B cell (primary cell): ENCODE results near the gene BACE1-AS. TPM values are rescaled to one million over a fixed set of nuclear protein-coding genes. Genes with fewer than 3 reads are reported as not detected.

ENCODE experiments used
- ATAC-seq: fragments of 200-7000 bp; cut with Tn5 transposase; one replicate; pipeline ENCODE4 v1.10.0; 2021; ENCODE audit warnings: low read depth, mild to moderate bottlenecking, moderate number of reproducible peaks, moderate library complexity
- CTCF ChIA-PET: fragments of 350-600 bp; sonication (Branson Sonifier 250); formaldehyde crosslinking; loops from one replicate; lab custom pipeline; 2021; ENCODE audit warnings: antibody characterized with exemption, inconsistent platforms; lab: Charles Lee
- POLR2A ChIA-PET: fragments of 350-600 bp; sonication (Branson Sonifier 250); formaldehyde crosslinking; loops from one replicate; lab custom pipeline; 2021; ENCODE audit warnings: antibody characterized with exemption; lab: Charles Lee
- DNase-seq: peaks from one replicate; pipeline ENCODE4 v3.0.0; 2013
- H2AFZ ChIP-seq: 2 replicates; pipeline ENCODE4 v1.6.1; 2012; ENCODE audit warnings: mild to moderate bottlenecking, low read depth, low read length; ENCODE audit not compliant: insufficient read depth, poor library complexity, severe bottlenecking
- H3K27ac ChIP-seq, 2 donors: 1 replicate in 1 of 2; 2 replicates in 1 of 2; pipeline ENCODE4 v1.5.1; 2012 to 2013; ENCODE audit warnings: low read length in 2 of 2, mild to moderate bottlenecking in 2 of 2, moderate library complexity in 1 of 2
- H3K27me3 ChIP-seq, 4 experiments: fragments of 200-600 bp in 1 of 4; sonication (generic) in 1 of 4; replicated peaks in 1 of 4; 1 replicate in 2 of 4; 2 replicates in 2 of 4; pipeline versions ENCODE4 v1.6.1 to v1.7.0; 2013 to 2016; ENCODE audit warnings: low read length in 3 of 4, mild to moderate bottlenecking in 2 of 4, mixed read lengths in 1 of 4, moderate library complexity in 1 of 4; ENCODE audit not compliant: insufficient read depth in 4 of 4, control insufficient read depth in 3 of 4; ENCODE audit errors: control extremely low read depth in 1 of 4
- H3K36me3 ChIP-seq, 2 experiments: replicated peaks in 1 of 2; 1 replicate in 1 of 2; 2 replicates in 1 of 2; pipeline versions ENCODE4 v1.6.1 to v1.7.1; 2013; ENCODE audit warnings: low read length in 1 of 2; ENCODE audit not compliant: insufficient read depth in 2 of 2, control insufficient read depth in 1 of 2; ENCODE audit errors: control extremely low read depth in 1 of 2, extremely low read depth in 1 of 2
- H3K4me1 ChIP-seq, 2 donors: fragments of 200-600 bp in 1 of 2; sonication (generic) in 1 of 2; 1 replicate in 1 of 2; 2 replicates in 1 of 2; pipeline versions ENCODE4 v1.5.1 to v1.6.1; 2013 to 2017; ENCODE audit warnings: low read length in 2 of 2; ENCODE audit not compliant: control insufficient read depth in 2 of 2, insufficient read depth in 2 of 2
- H3K4me2 ChIP-seq: replicated peaks from 2 replicates; pipeline ENCODE3; 2012; ENCODE audit warnings: mild to moderate bottlenecking, low read depth, low read length; ENCODE audit not compliant: poor library complexity, severe bottlenecking
- H3K4me3 ChIP-seq, 5 experiments: fragments of 200-600 bp in 1 of 5; sonication (generic) in 1 of 5; 1 replicate in 3 of 5; 2 replicates in 2 of 5; pipeline versions ENCODE4 v1.5.1 to v1.7.0; 2011 to 2016; ENCODE audit warnings: low read length in 4 of 5, mild to moderate bottlenecking in 4 of 5, low read depth in 2 of 5, control low read depth in 1 of 5, moderate library complexity in 1 of 5; ENCODE audit not compliant: insufficient read depth in 1 of 5; ENCODE audit errors: control extremely low read depth in 1 of 5, extremely low read depth in 1 of 5
- H3K79me2 ChIP-seq: fragments of 200-600 bp; sonication (generic); one replicate; pipeline ENCODE4 v1.6.0; 2016; ENCODE audit warnings: low read length; ENCODE audit not compliant: control insufficient read depth, insufficient read depth
- H3K9ac ChIP-seq: fragments of 200-600 bp; sonication (generic); 2 replicates; pipeline ENCODE4 v1.6.1; 2017; ENCODE audit warnings: mild to moderate bottlenecking, low read length, moderate library complexity
- H3K9me3 ChIP-seq, 3 donors: one replicate each; pipeline versions ENCODE4 v1.6.1 to v1.7.1; 2013; ENCODE audit warnings: low read length in 2 of 3; ENCODE audit not compliant: control insufficient read depth in 2 of 3, insufficient read depth in 1 of 3; ENCODE audit errors: control extremely low read depth in 1 of 3
- H4K20me1 ChIP-seq: 2 replicates; pipeline ENCODE4 v1.6.0; 2012; ENCODE audit warnings: mild to moderate bottlenecking, low read length; ENCODE audit not compliant: insufficient read depth, control insufficient read depth, poor library complexity, severe bottlenecking
- H3K27ac Mint-ChIP-seq: one replicate; pipeline ENCODE4 v1.8.0; 2021; ENCODE audit warnings: mixed read lengths
- H3K27me3 Mint-ChIP-seq: one replicate; pipeline ENCODE4 v1.8.0; 2021; ENCODE audit warnings: mixed read lengths
- H3K4me1 Mint-ChIP-seq: one replicate; pipeline ENCODE4 v1.8.0; 2021; ENCODE audit warnings: mixed read lengths
- H3K4me3 Mint-ChIP-seq: one replicate; pipeline ENCODE4 v1.8.0; 2021; ENCODE audit warnings: mixed read lengths
- H3K9me3 Mint-ChIP-seq: one replicate; pipeline ENCODE4 v1.8.0; 2022; ENCODE audit warnings: mixed read lengths; ENCODE audit not compliant: insufficient read depth
- CTCF ChIP-seq: fragments of 200-600 bp; IDR thresholded peaks from one replicate; pipeline ENCODE4 v1.8.0; 2022; ENCODE audit warnings: antibody characterized with exemption, mild to moderate bottlenecking
- EZH2 ChIP-seq: IDR thresholded peaks from 2 replicates; pipeline ENCODE4 v1.6.1; 2012; ENCODE audit warnings: borderline replicate concordance, low read depth, mild to moderate bottlenecking, moderate library complexity, low read length; ENCODE audit not compliant: insufficient read depth, poor library complexity, severe bottlenecking
- WGBS: methylation state at CpG from one replicate; pipeline ENCODE4 v1.1.5; 2013; ENCODE audit warnings: missing lambda C conversion rate; ENCODE audit not compliant: insufficient coverage; 5-methylcytosine and 5-hydroxymethylcytosine counted together
- intact Hi-C: fragments of 100-400 bp; cut with micrococcal nuclease; formaldehyde crosslinking; loops from one replicate; pipeline ENCODE4 v1.10.0; 2022
- polyA plus RNA-seq: library from polyadenylated mRNA; depleted of rRNA; stranded (reverse); fragments of >200 nt; gene quantifications from 2 replicates; pipeline ENCODE4 v1.2.3, GENCODE V29; 2012
- total RNA-seq, 2 donors: library from RNA; stranded (reverse); fragments of 120-200 nt in 1 of 2; gene quantifications; 1 replicate in 1 of 2; 2 replicates in 1 of 2; pipeline versions ENCODE4 v1.2.3 to v1.2.4, GENCODE V29; 2013 to 2022

The BACE1-AS gene
- total and polyA plus RNA-seq, 2 donors (not counting 1 experiment from before 2014, with no cell fraction given): 3.5 to 11.2 TPM

GRCh38 chr11:117305145-117305544 is 14.0 kb downstream of the BACE1-AS start:
- ATAC-seq (no peak), DNase-seq (no peak)
- H3K36me3 ChIP-seq: no peaks in the 10 kb centered on the region
- no peaks in the 10 kb centered on the region for H3K9me3 ChIP-seq
- Mint-ChIP-seq H3K27me3 (peaks cover 21% of the 10 kb centered on the region), H3K9me3 (no peaks in the 10 kb centered on the region), H3K4me1 (no peaks in the 10 kb centered on the region), H3K4me3 (no peak overlapping the region), H3K27ac (no peak overlapping the region)
- no peak overlapping the region for H2AFZ ChIP-seq
- no peak overlapping the region for H3K4me3 ChIP-seq
- 98% methylated on average over 3 of the region's 3 CpGs for WGBS
- no peak overlapping the region for H3K9ac ChIP-seq
- ChIA-PET CTCF (no interaction called here), POLR2A (interaction anchor here (0.6 kb wide), 1 partner anchor 23 kb away, joined by 6 read pairs; the partner anchor contains the start of gene CEP164)
- no peaks in the 10 kb centered on the region for H3K79me2 ChIP-seq
- intact Hi-C loops: no loop called here
- peaks cover 0 to 6% (median 2%) of the 10 kb centered on the region in 4 experiments for H3K27me3 ChIP-seq
- no peak overlapping the region for H3K4me2 ChIP-seq
- no peak for TF ChIP-seq CTCF
- TF ChIP-seq EZH2: no peak
- no peaks in the 10 kb centered on the region for H4K20me1 ChIP-seq
- no peaks in the 10 kb centered on the region for H3K4me1 ChIP-seq
- H3K27ac ChIP-seq: no peak overlapping the region

GRCh38 chr11:117309310-117309709 is 18.2 kb downstream of the BACE1-AS start:
- CTCF ChIA-PET: no interaction called here
- Histone ChIP-seq H3K36me3 (no peaks in the 10 kb centered on the region), H3K4me1 (no peaks in the 10 kb centered on the region), H3K4me3 (no peak overlapping the region), H2AFZ (no peak overlapping the region), H4K20me1 (no peaks in the 10 kb centered on the region), H3K27me3 (peaks cover 0 to 10% (median 3%) of the 10 kb centered on the region in 4 experiments), H3K4me2 (no peak overlapping the region), H3K9me3 (no peaks in the 10 kb centered on the region), H3K27ac (no peak overlapping the region), H3K9ac (no peak overlapping the region), H3K79me2 (no peaks in the 10 kb centered on the region)
- 98% methylated on average over 5 of the region's 7 CpGs for WGBS
- Mint-ChIP-seq H3K4me3 (no peak overlapping the region), H3K27me3 (peaks cover 38% of the 10 kb centered on the region), H3K9me3 (no peaks in the 10 kb centered on the region), H3K4me1 (no peaks in the 10 kb centered on the region), H3K27ac (no peak overlapping the region)
- POLR2A ChIA-PET: no interaction called here
- intact Hi-C loops: no loop called here
- TF ChIP-seq CTCF: no peak
- TF ChIP-seq EZH2: no peak
- no peak for DNase-seq
- no peak for ATAC-seq
